BJ (cell line): ENCODE data around the gene RANBP17. TPM values are rescaled to one million over a fixed set of nuclear protein-coding genes. Genes with fewer than 3 reads are reported as not detected.
A peak's percentile ranks its signal among the peaks of the same experiment; 100 is the strongest.

ENCODE experiments used
- CTCF ChIA-PET: fragments of 350-600 bp; formaldehyde crosslinking; extraction: SDS; loops from one replicate; lab custom pipeline; 2021; ENCODE audit warnings: antibody characterized with exemption, inconsistent platforms; lab: Yijun Ruan, JAX
- POLR2A ChIA-PET: fragments of 300-600 bp; sonication (Branson Sonifier 250); formaldehyde crosslinking; extraction: SDS; loops from one replicate; lab custom pipeline; 2021; ENCODE audit warnings: antibody characterized with exemption; lab: Charles Lee
- DNase-seq: peaks from one replicate; pipeline ENCODE4 v3.0.0-alpha.2; 2011; ENCODE audit warnings: low read depth
- H3K27me3 ChIP-seq: 2 replicates; pipeline ENCODE4 v1.6.0; 2011; ENCODE audit warnings: low read length; ENCODE audit not compliant: control insufficient read depth, insufficient read depth
- H3K36me3 ChIP-seq: 2 replicates; pipeline ENCODE4 v1.5.1; 2011; ENCODE audit warnings: low read length; ENCODE audit not compliant: control insufficient read depth, insufficient read depth
- H3K4me3 ChIP-seq: 2 replicates; pipeline ENCODE4 v1.5.1; 2011; ENCODE audit warnings: low read depth, mild to moderate bottlenecking, control low read depth, low read length
- CTCF ChIP-seq: IDR thresholded peaks from 2 replicates; pipeline ENCODE4 v1.5.1; 2011; ENCODE audit warnings: low read depth, mild to moderate bottlenecking, control low read depth, inconsistent platforms, low read length, moderate library complexity; ENCODE audit not compliant: insufficient read depth
- polyA plus RNA-seq: library from polyadenylated mRNA; depleted of rRNA; stranded (reverse); fragments of >200 nt; gene quantifications from 2 replicates; pipeline ENCODE4 v1.2.3, GENCODE V29; 2011

The RANBP17 gene
- polyA plus RNA-seq, 1 experiment, result 10.5 TPM

DNA sequence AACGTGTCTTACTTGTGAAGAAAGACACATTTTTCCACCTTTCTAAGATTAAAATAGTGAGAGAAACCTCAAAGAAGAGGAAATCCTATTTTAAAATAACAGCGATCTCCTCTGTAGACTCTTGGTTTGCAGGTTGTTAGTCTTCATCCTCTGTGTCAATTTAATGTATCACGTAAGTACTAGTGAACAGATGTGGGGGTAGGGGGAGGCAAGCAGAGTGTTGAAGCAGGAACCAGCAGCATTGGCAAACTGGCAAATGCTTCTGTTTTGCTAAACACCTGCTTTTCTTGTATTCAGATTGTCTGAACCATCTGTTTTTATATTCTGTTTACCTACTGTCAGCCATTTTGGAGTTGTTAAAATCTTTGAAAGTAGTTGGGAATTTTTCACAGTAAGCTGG is 288.0 kb downstream of the RANBP17 start:
- ChIA-PET POLR2A (no interaction called here), CTCF (no interaction called here)
- no peak for TF ChIP-seq CTCF
- H3K27me3 ChIP-seq, result no peaks in the 10 kb centered on the region
- no peak overlapping the region for H3K4me3 ChIP-seq
- no peak for DNase-seq
- no peaks in the 10 kb centered on the region for H3K36me3 ChIP-seq

DNA sequence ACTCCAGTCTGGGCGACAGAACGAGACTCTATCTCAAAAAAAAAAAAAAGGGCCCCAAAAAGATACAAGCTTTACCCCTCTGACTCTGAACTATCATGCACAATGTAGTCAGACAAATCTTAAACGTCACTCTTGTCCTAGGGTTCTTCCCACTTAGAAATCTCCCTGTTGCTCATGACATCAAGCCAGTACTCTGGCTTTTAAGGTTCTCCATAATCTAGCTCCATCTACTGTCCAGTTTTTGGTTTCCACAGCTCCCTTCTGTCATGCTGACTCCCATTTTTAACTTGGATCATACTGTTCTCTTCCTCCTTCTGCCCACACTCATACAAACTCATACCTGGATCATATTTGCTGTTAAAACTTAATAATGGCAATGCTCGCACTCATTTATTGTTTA is 290.6 kb downstream of the RANBP17 start:
- H3K36me3 ChIP-seq, result no peaks in the 10 kb centered on the region
- ChIA-PET POLR2A (no interaction called here), CTCF (interaction anchor here (0.6 to 1.2 kb wide), 4 partner anchors 20 to 383 kb away, joined by 3 to 4 read pairs (median 3); no protein-coding TSS in a partner anchor)
- no peak overlapping the region for H3K4me3 ChIP-seq
- DNase-seq, result no peak
- TF ChIP-seq CTCF, result peak; percentile 39; the same call in 1 of the 2 replicates
- H3K27me3 ChIP-seq, result no peaks in the 10 kb centered on the region

DNA sequence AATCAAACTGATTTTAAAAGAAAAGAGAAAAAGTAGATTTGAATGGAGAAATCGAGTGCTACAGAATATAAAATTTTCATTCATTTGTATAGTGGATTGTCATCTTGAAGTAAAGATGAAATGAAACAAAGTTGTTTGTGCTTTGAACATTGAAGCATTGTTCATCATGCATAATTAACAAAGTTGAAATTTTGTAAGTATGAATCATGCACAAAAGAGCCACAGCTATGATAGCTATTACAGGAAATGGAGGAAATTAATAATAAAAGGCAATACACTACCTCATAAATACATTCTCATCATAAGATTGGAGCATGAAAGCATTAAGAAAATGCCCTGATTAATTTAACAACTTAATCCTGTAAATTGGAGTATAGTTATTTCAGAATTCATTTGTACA is 293.8 kb downstream of the RANBP17 start:
- Histone ChIP-seq H3K27me3 (no peaks in the 10 kb centered on the region), H3K36me3 (no peaks in the 10 kb centered on the region; the same call in 1 of the 2 replicates), H3K4me3 (no peak overlapping the region)
- CTCF ChIA-PET, result no interaction called here
- peak; percentile 29 for DNase-seq
- POLR2A ChIA-PET, result no interaction called here
- TF ChIP-seq CTCF, result no peak

DNA sequence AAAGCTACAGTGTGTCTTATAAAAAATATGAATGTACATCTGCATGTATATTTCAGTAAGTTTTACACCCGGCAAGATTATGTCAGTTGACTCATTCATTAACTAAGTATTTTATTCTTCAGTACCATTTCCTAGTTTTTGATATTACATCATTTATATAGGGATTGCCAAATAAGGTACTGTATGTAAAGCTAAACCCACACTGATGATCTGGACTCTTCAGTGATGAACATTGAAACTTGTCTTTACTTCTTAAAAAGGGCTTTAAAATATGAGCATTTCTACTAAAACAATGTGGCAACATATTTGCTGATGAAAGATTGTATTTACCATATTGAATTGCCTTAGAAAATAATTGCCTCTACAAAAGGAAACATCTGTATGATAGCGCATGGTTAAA is 295.5 kb downstream of the RANBP17 start:
- ChIA-PET POLR2A (no interaction called here), CTCF (interaction anchor here (1.1 to 1.6 kb wide), 2 partner anchors 17 to 181 kb away, joined by 4 read pairs; no protein-coding TSS in a partner anchor)
- TF ChIP-seq CTCF, result no peak
- Histone ChIP-seq H3K4me3 (no peak overlapping the region), H3K36me3 (no peaks in the 10 kb centered on the region; the same call in 1 of the 2 replicates), H3K27me3 (no peaks in the 10 kb centered on the region)
- DNase-seq, result no peak

DNA sequence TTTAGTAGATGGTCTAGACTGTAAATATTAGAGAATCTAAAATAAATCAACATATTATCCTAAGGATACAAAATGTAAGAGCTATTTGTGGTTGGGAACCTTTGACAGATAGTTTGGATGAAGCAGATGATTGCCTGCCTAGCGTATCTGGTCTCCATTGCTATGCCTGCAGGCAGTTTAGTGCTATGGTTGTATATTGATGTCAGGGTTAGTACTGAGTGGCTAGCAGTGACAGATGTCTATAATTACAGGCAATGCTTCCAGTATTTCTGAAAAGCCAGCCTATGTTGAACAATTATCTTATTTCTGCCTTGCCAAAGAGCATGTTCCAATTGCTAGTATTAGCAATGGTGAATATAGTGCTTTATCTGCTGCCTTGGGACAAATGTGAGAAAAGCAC is 296.0 kb downstream of the RANBP17 start:
- CTCF ChIA-PET, result interaction anchor here (1.1 kb wide), 1 partner anchor 16 kb away, joined by 4 read pairs; no protein-coding TSS in a partner anchor
- Histone ChIP-seq H3K27me3 (no peaks in the 10 kb centered on the region), H3K36me3 (no peaks in the 10 kb centered on the region; the same call in 1 of the 2 replicates), H3K4me3 (no peak overlapping the region)
- DNase-seq, result no peak
- POLR2A ChIA-PET, result no interaction called here
- no peak for TF ChIP-seq CTCF
